ENCODE data around the gene FASTKD3.

FASTKD3 gene

DNA sequence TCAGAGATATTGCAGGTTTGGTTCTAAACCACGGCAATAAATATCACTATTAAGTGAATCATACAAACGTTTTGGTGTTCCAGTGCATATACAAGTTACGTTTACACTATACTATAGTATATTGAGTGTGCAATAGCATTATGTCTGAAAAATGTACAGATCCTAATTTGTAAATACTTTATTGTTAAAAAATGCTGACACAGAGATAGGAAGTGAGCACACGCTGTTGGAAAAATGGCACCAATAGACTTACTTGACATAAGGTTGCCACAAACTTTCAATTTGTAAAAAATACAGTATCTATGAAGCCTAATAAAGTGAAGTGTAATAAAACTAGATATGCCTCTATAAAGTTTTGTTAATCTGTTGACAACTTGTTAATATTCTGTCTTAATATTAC lies 33.8 kb downstream of the FASTKD3 start:
- H3K27ac ChIP-seq: no peak overlapping the region
- TF ChIP-seq ZFX (IDR thresholded peaks at IDR 0.05; ENCODE audit: borderline replicate concordance): no peak
- TF ChIP-seq, protein P1, sequence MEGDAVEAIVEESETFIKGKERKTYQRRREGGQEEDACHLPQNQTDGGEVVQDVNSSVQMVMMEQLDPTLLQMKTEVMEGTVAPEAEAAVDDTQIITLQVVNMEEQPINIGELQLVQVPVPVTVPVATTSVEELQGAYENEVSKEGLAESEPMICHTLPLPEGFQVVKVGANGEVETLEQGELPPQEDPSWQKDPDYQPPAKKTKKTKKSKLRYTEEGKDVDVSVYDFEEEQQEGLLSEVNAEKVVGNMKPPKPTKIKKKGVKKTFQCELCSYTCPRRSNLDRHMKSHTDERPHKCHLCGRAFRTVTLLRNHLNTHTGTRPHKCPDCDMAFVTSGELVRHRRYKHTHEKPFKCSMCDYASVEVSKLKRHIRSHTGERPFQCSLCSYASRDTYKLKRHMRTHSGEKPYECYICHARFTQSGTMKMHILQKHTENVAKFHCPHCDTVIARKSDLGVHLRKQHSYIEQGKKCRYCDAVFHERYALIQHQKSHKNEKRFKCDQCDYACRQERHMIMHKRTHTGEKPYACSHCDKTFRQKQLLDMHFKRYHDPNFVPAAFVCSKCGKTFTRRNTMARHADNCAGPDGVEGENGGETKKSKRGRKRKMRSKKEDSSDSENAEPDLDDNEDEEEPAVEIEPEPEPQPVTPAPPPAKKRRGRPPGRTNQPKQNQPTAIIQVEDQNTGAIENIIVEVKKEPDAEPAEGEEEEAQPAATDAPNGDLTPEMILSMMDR (IDR thresholded peaks at IDR 0.05): no peak

DNA sequence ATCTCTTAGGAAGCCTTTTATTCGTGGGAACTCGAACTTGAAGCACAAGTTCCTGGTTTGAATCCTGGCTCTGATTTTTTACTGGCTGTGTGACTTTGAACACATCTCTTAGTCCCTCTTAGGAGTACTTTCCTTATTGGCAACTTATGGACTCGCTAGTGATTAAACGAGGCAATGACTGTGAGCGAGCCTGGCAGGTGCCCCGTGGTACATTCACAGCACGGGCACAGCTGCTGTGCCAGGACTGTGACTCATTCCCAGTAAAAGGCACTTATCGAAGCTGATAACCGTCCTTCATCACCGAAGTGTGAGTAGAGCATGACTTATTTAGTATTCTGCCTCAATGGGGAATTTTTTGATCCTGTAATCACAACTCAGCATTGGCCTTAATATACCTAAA lies 40.6 kb downstream of the FASTKD3 start:
- TF ChIP-seq, protein P1 (IDR thresholded peaks at IDR 0.05): no peak
- no peak for TF ChIP-seq ZFX (IDR thresholded peaks at IDR 0.05; ENCODE audit: borderline replicate concordance)
- no peak overlapping the region for H3K27ac ChIP-seq

DNA sequence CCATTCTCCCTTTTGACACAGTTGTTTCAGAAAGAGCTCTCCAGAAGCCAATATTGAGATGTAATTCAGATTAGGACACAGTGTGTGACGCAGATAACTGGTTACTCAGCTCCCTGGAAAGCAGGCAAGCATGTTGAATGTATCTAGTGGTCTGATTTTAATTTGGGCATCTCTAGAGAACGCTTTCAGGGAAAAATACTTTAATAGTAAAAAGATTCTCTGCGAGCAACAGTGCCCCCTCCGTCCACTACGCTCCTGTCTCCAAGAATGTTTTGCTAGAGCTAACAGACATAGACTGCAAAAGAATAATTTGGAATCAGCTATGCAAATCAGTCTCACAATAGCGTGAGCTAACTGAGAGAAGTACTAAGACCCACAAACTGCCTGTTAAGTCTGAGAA lies 41.2 kb downstream of the FASTKD3 start:
- TF ChIP-seq, protein P1 (IDR thresholded peaks at IDR 0.05): no peak
- TF ChIP-seq ZFX (IDR thresholded peaks at IDR 0.05; ENCODE audit: borderline replicate concordance): no peak
- H3K27ac ChIP-seq: no peak overlapping the region

DNA sequence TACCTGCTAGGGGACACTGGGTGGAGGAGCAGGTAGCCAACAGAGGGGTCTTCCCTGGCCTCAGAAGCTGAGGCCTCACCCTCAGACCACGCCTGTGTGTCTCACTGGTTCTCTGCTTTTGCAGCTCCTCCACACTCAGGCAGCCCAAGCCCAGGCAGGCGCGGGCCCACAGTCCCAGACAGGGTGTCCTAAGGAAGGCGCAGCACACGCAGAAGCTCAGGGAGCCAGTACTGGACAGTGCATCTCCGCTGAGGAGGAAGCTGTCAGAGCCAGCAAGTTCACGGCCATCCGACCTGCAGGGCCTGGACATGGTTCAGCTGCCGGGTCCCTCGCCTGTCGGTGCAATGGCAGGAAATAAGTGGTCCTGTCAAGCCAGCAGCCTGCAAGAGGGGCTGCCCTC lies 43.2 kb downstream of the FASTKD3 start:
- no peak for TF ChIP-seq ZFX (IDR thresholded peaks at IDR 0.05; ENCODE audit: borderline replicate concordance)
- TF ChIP-seq, protein P1 (IDR thresholded peaks at IDR 0.05): no peak
- H3K27ac ChIP-seq: no peak overlapping the region

DNA sequence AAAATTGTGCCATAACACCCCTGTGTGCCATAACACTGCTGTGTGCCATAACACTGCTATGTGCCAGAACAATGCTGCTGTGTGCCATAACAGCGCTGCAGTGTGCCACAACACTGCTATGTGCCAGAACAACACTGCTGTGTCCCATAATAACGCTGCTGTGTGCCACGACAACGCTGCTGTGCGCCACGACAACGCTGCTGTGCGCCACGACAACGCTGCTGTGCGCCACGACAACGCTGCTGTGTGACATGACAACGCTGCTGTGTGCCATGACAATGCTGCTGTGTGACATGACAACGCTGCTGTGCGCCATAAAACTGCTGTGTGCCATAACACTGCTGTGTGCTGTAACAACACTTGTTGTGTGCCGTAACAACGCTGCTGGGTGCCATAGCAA lies 43.8 kb downstream of the FASTKD3 start:
- TF ChIP-seq, protein P1 (IDR thresholded peaks at IDR 0.05): no peak
- no peak for TF ChIP-seq ZFX (IDR thresholded peaks at IDR 0.05; ENCODE audit: borderline replicate concordance)
- no peak overlapping the region for H3K27ac ChIP-seq

DNA sequence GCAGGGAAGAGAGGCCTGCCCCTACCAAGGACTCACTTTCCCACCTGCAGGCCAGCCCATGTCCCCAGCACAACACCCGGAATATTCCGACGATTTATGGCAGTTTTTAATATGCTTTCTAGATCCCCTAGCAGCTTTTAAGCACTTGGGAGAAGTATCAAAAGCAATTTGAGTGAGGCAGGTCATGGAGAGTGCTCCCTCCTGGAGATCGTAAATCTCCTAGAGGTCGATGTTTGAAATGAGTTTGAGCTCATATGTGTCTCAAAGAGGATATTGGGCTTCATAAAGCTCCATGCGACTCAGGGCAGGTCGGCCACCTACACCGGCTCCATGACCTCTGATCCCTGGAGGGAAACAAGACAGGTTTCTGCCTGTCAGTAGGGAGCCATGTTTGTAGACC lies 45.2 kb downstream of the FASTKD3 start:
- no peak overlapping the region for H3K27ac ChIP-seq
- TF ChIP-seq, protein P1 (IDR thresholded peaks at IDR 0.05): no peak
- TF ChIP-seq ZFX (IDR thresholded peaks at IDR 0.05; ENCODE audit: borderline replicate concordance): no peak

DNA sequence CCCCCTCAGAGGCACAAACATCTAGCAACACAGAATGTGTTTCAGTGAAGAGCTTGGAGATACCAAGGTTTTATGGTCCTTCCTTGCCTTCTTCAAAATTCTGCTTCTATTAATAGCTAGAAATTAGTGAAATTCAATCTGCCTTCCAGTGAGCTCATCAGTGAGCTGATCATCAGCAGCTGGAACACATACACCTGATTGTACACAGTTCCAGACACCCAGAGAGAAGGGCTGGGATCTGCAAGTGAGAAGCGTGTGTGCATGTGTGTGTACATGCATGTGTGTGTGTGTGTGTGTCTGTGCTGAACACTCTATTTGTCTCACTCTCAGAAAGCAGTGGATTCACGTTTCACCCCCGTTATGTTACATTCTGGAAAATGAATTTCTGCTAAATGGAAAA lies 46.4 kb downstream of the FASTKD3 start:
- no peak overlapping the region for H3K27ac ChIP-seq
- TF ChIP-seq ZFX (IDR thresholded peaks at IDR 0.05; ENCODE audit: borderline replicate concordance): no peak
- TF ChIP-seq, protein P1 (IDR thresholded peaks at IDR 0.05): no peak

Measured in 22Rv1 (cell line).